GM19099 (cell line): ENCODE measurements around the gene MAP1LC3B.
A peak's percentile ranks its signal among the peaks of the same experiment; 100 is the strongest.

Experiments
- POLR2A ChIP-seq: IDR thresholded peaks from 3 replicates; pipeline ENCODE4 v1.6.1; 2011; ENCODE audit warnings: low read depth; ENCODE audit not compliant: insufficient read length; ENCODE audit errors: extremely low read depth

MAP1LC3B gene

GRCh38 chr16:87391950-87392820 lies at the start of gene MAP1LC3B:
TSS of gene MAP1LC3B (plus strand) at chr16:87392336. CDS start at chr16:87392428, 92 bp downstream.
- peak; percentile 91 for TF ChIP-seq POLR2A

DNA sequence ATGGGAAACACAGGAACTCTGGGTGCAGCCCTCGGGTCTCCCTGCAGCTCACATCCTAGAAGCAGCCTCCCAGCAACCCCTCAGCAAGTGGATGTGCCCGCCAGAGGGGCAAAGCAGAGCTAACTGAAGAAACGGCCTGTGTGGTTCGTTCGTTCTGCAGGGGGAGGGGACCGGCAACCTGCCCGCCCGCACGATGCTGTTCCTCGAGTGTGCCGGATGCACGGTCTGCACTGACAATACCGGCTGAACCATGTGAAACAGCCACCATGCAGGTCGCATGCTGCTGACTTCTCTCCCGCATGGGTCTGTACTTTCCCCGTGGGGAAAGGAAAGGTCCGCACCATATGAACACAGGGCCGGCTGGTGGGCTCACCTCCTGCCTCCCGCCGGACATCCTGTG lies 49.6 kb upstream of the MAP1LC3B start:
- no peak for TF ChIP-seq POLR2A

- no peak for TF ChIP-seq POLR2A
Measured at GRCh38 chr16:87342978-87343752, 49.0 kb upstream of the MAP1LC3B start.

GRCh38 chr16:87343753-87344050 lies 48.4 kb upstream of the MAP1LC3B start:
- no peak for TF ChIP-seq POLR2A

- TF ChIP-seq POLR2A = no peak
Measured at GRCh38 chr16:87344165-87344930, 47.8 kb upstream of the MAP1LC3B start.

GRCh38 chr16:87344931-87345631 lies 47.1 kb upstream of the MAP1LC3B start:
- TF ChIP-seq POLR2A = no peak

- TF ChIP-seq POLR2A = no peak
Measured at GRCh38 chr16:87345726-87346424, 46.3 kb upstream of the MAP1LC3B start.

- no peak for TF ChIP-seq POLR2A
Measured at GRCh38 chr16:87346517-87347060, 45.5 kb upstream of the MAP1LC3B start.

- TF ChIP-seq POLR2A = no peak
Measured at GRCh38 chr16:87347932-87348615, 44.1 kb upstream of the MAP1LC3B start.

GRCh38 chr16:87348616-87349157 lies 43.4 kb upstream of the MAP1LC3B start:
- no peak for TF ChIP-seq POLR2A

DNA sequence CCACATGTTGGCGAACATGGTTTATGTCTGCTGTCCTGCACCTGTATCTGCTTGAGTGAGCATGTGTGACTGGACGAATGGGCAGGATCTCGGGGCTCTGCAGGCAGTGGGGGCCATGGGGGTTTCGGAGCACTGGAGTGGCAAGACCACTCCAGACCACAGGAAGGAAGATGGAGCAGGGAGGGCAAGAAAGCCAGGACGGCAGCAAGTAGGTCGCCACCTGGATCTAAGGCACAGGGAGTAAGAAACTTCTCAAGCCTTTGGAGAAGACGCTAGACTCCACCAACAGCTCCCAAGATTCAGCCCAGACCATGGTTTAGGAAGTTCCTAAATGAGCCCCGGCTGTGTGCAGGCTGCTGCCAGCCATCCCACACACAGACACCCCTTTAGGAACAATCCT lies 42.1 kb upstream of the MAP1LC3B start:
- TF ChIP-seq POLR2A = no peak

DNA sequence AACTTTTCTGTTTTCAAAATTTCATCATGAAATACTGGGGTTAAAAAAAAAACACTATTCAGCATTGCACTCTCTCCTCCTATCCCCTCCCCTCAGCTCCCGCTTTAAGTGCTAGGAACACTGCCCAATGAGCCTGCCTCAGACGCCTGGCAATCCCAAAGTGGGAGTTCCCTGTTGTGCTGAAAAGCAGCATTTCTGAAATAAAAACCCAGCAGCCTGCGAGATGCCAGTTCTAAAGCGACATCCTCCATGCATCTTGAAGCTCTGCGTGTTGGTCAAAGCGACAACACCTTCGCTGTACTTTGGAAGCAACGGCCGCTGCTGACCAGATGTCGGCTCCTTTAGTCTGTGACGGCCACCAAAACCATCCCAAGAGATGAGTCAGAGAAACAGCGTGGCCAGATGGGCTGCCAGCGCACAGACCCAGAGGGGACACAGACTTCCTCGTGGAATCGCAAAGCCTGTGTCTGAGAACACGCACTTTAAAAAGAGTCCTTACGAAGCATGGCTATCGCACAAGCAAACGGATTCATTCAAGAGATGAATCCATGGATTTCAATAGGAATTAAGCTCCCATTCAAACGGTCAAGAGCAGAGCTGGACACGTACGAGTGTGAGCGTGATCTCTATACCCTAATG lies 41.3 kb upstream of the MAP1LC3B start:
- no peak for TF ChIP-seq POLR2A

DNA sequence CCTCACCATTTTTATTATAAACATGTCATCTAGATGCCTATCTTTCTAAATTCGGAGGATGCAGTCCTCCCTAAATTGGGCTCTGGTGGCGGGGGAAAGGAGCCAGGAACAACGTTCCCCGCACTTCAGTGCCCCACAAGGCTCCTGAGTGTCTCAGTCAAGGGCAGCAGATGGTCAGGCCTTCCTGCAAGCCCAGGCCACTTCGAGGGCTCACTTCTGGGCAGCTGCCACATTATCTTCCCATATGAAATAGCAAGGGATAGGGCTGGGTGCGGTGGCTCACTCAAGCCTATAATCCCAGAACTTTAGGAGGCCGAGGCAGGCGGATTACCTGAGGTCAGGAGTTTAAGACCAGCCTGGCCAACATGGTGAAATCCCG lies 40.8 kb upstream of the MAP1LC3B start:
- no peak for TF ChIP-seq POLR2A
